KMS-11 (cell line): ENCODE data around the gene OR4K2.

Experiments
- H2AFZ ChIP-seq: fragments of 200-600 bp; sonication (generic); 2 replicates; pipeline ENCODE4 v1.6.1; 2016; ENCODE audit warnings: antibody characterized with exemption, mixed run types, low read depth
- H3K27ac ChIP-seq: fragments of 200-600 bp; sonication (generic); 2 replicates; pipeline ENCODE4 v1.6.1; 2016; ENCODE audit warnings: mild to moderate bottlenecking, mixed run types
- H3K27me3 ChIP-seq: fragments of 200-600 bp; sonication (generic); 2 replicates; pipeline ENCODE4 v1.6.1; 2017; ENCODE audit warnings: mild to moderate bottlenecking, low read depth, mixed run types, moderate library complexity; ENCODE audit not compliant: insufficient read depth
- H3K36me3 ChIP-seq: fragments of 200-600 bp; sonication (generic); 2 replicates; pipeline ENCODE4 v1.6.1; 2017; ENCODE audit warnings: mild to moderate bottlenecking, mixed run types; ENCODE audit not compliant: insufficient read depth
- H3K4me1 ChIP-seq: fragments of 200-600 bp; sonication (generic); 2 replicates; pipeline ENCODE4 v1.6.1; 2016; ENCODE audit warnings: mild to moderate bottlenecking, low read depth, mixed run types; ENCODE audit not compliant: poor library complexity, severe bottlenecking
- H3K4me2 ChIP-seq: fragments of 200-600 bp; sonication (generic); 2 replicates; pipeline ENCODE4 v1.7.0; 2016; ENCODE audit warnings: mild to moderate bottlenecking, mixed run types
- H3K4me3 ChIP-seq: fragments of 200-600 bp; sonication (generic); IDR thresholded peaks from 2 replicates; pipeline ENCODE4 v1.6.1; 2017; ENCODE audit warnings: low read depth, low read length, mixed read lengths; ENCODE audit not compliant: insufficient read depth
- H3K79me2 ChIP-seq: fragments of 200-600 bp; sonication (generic); 2 replicates; pipeline ENCODE4 v1.6.1; 2016; ENCODE audit warnings: low read depth, mixed run types; ENCODE audit not compliant: insufficient read depth
- H3K9ac ChIP-seq: fragments of 200-600 bp; sonication (generic); 2 replicates; pipeline ENCODE4 v1.6.1; 2016; ENCODE audit warnings: mild to moderate bottlenecking, mixed run types
- H4K20me1 ChIP-seq: fragments of 200-600 bp; sonication (generic); 2 replicates; pipeline ENCODE4 v1.6.1; 2016; ENCODE audit warnings: mild to moderate bottlenecking, mixed run types; ENCODE audit not compliant: insufficient read depth
- CTCF ChIP-seq: fragments of 200-600 bp; sonication (generic); conservative IDR thresholded peaks from 2 replicates; pipeline ENCODE4 v1.6.1; 2017; ENCODE audit warnings: low read depth, mild to moderate bottlenecking, antibody characterized with exemption, low read length, moderate library complexity, mixed read lengths

OR4K2 gene

GRCh38 chr14:19930617-19931016 is 55.7 kb downstream of the OR4K2 start, which contains the start of gene OR4K1:
OR4K1 (plus strand) TSS chr14:19930917; CDS start chr14:19935667, 4,750 bp downstream.
- Histone ChIP-seq H3K4me2 (no peak within 1 kb of the TSS), H3K9ac (no peak within 1 kb of the TSS), H3K36me3 (no peaks in the 10 kb centered on the region), H3K27ac (no peak within 1 kb of the TSS), H3K27me3 (no peaks in the 10 kb centered on the region), H3K4me3 (no peak within 1 kb of the TSS), H3K4me1 (no peaks in the 10 kb centered on the region), H2AFZ (no peak within 1 kb of the TSS), H3K79me2 (no peaks in the 10 kb centered on the region), H4K20me1 (no peaks in the 10 kb centered on the region)
- no peak for TF ChIP-seq CTCF
